HFFc6 (cell line): ENCODE results near the gene COMMD1. TPM values are rescaled to one million over a fixed set of nuclear protein-coding genes. Genes with fewer than 3 reads are reported as not detected.
"Not testable (repeated sequence)": the region's sequence is repeated elsewhere in the genome, so short reads cannot be mapped to it uniquely, and the experiment has no call there.

Experiments
- DNase-seq: peaks from one replicate; pipeline ENCODE4 v3.0.0-alpha.2; 2018
- H3K27ac Mint-ChIP-seq: 2 replicates; pipeline ENCODE4 v1.8.0; 2020; ENCODE audit warnings: mild to moderate bottlenecking, mixed read lengths
- H3K27me3 Mint-ChIP-seq: 2 replicates; pipeline ENCODE4 v1.8.0; 2021; ENCODE audit warnings: mild to moderate bottlenecking, moderate library complexity, mixed read lengths; ENCODE audit not compliant: insufficient read depth
- H3K36me3 Mint-ChIP-seq: 2 replicates; pipeline ENCODE4 v1.8.0; 2021; ENCODE audit warnings: low read depth, mixed read lengths
- H3K4me1 Mint-ChIP-seq: 2 replicates; pipeline ENCODE4 v1.8.0; 2020; ENCODE audit warnings: low read depth, mixed read lengths
- H3K4me3 Mint-ChIP-seq: 2 replicates; pipeline ENCODE4 v1.8.0; 2020; ENCODE audit warnings: mild to moderate bottlenecking, moderate library complexity, mixed read lengths
- H3K9me3 Mint-ChIP-seq: 2 replicates; pipeline ENCODE4 v1.8.0; 2020; ENCODE audit warnings: mild to moderate bottlenecking, mixed read lengths
- CTCF ChIP-seq: fragments of 200-600 bp; sonication (generic); IDR thresholded peaks from 2 replicates; pipeline ENCODE4 v1.5.0; 2021; ENCODE audit warnings: antibody characterized with exemption, mild to moderate bottlenecking
- total RNA-seq, 6 experiments: library from RNA; stranded (reverse); fragmentation: NEBNext Ultra II Directional; extraction: Animal tissue kit (Norgen Biotek cat#: 25700); gene quantifications; 2 replicates in 1 of 6; 3 replicates in 5 of 6; pipeline ENCODE4 v1.2.3, GENCODE V29; 2021

The COMMD1 gene
- total RNA-seq, 6 experiments from 2014 or later: 41.1 to 53.6 (median 48.3) TPM

- no peak for TF ChIP-seq CTCF
- Mint-ChIP-seq H3K9me3 (peaks cover 19% of the 10 kb centered on the region; the same call in 1 of the 2 replicates), H3K4me1 (peaks cover 42% of the 10 kb centered on the region), H3K27me3 (peaks cover 4% of the 10 kb centered on the region; the same call in 1 of the 2 replicates), H3K4me3 (no peak overlapping the region), H3K27ac (no peak overlapping the region), H3K36me3 (peaks cover 23% of the 10 kb centered on the region)
- no peak for DNase-seq
These were observed 45.3 kb downstream of the COMMD1 start for GRCh38 chr2:61950571-61951315.

GRCh38 chr2:61951881-61952280 is 46.4 kb downstream of the COMMD1 start:
- 0 out of 2 replicates have a peak overlapping the region, but pooled peaks have one; percentile 23 for H3K27ac Mint-ChIP-seq
- no peak for TF ChIP-seq CTCF
- peaks cover 23% of the 10 kb centered on the region for H3K36me3 Mint-ChIP-seq
- H3K9me3 Mint-ChIP-seq: peaks cover 19% of the 10 kb centered on the region; the same call in 1 of the 2 replicates
- no peak overlapping the region for H3K4me3 Mint-ChIP-seq
- peaks cover 30% of the 10 kb centered on the region for H3K4me1 Mint-ChIP-seq
- H3K27me3 Mint-ChIP-seq: peaks cover 4% of the 10 kb centered on the region; the same call in 1 of the 2 replicates
- DNase-seq: no peak

- DNase-seq: no peak
- Mint-ChIP-seq H3K9me3 (peaks cover 19% of the 10 kb centered on the region; the same call in 1 of the 2 replicates), H3K36me3 (peaks cover 23% of the 10 kb centered on the region), H3K4me3 (no peak overlapping the region), H3K27ac (0 out of 2 replicates have a peak overlapping the region, but pooled peaks have one; percentile 23), H3K27me3 (peaks cover 4% of the 10 kb centered on the region; the same call in 1 of the 2 replicates), H3K4me1 (peaks cover 30% of the 10 kb centered on the region)
- no peak for TF ChIP-seq CTCF
These were observed 46.8 kb downstream of the COMMD1 start for GRCh38 chr2:61952288-61952687.

GRCh38 chr2:61954856-61955255 is 49.4 kb downstream of the COMMD1 start:
- not testable (repeated sequence) for DNase-seq, H3K4me3 Mint-ChIP-seq, H3K27ac Mint-ChIP-seq, H3K27me3 Mint-ChIP-seq
- peaks cover 15% of the 10 kb centered on the region; the same call in 1 of the 2 replicates for H3K4me1 Mint-ChIP-seq
- H3K36me3 Mint-ChIP-seq: peaks cover 26% of the 10 kb centered on the region
- peaks cover 19% of the 10 kb centered on the region; the same call in 1 of the 2 replicates for H3K9me3 Mint-ChIP-seq

- TF ChIP-seq CTCF: no peak
- Mint-ChIP-seq H3K27ac (no peak overlapping the region), H3K9me3 (no peaks in the 10 kb centered on the region), H3K27me3 (no peaks in the 10 kb centered on the region; the same call in 1 of the 2 replicates), H3K36me3 (peaks cover 8% of the 10 kb centered on the region; the same call in 1 of the 2 replicates), H3K4me3 (no peak overlapping the region), H3K4me1 (peaks cover 8% of the 10 kb centered on the region)
- DNase-seq: no peak
These were observed 54.2 kb downstream of the COMMD1 start for GRCh38 chr2:61959381-61960293.
